Hepatocyte (in vitro differentiated cells): ENCODE measurements around the gene WDCP.

ENCODE experiments used
- EZH2 ChIP-seq: fragments of 200-600 bp; sonication (generic); IDR thresholded peaks from 2 replicates; pipeline ENCODE4 v1.6.1; 2016; ENCODE audit warnings: antibody characterized with exemption, mild to moderate bottlenecking, borderline replicate concordance
- EZH2phosphoT487 ChIP-seq: fragments of 200-600 bp; sonication (generic); IDR thresholded peaks from one replicate; pipeline ENCODE4 v1.6.1; 2018; ENCODE audit warnings: antibody characterized with exemption, mild to moderate bottlenecking, low read depth, moderate library complexity; ENCODE audit not compliant: unreplicated experiment, severe bottlenecking
- TF ChIP-seq, protein P1 (sequence below): fragments of 200-600 bp; sonication (generic); IDR thresholded peaks from 2 replicates; pipeline ENCODE4 v1.5.1; 2016; ENCODE audit warnings: antibody characterized with exemption, mild to moderate bottlenecking; ENCODE audit not compliant: poor library complexity

DNA sequence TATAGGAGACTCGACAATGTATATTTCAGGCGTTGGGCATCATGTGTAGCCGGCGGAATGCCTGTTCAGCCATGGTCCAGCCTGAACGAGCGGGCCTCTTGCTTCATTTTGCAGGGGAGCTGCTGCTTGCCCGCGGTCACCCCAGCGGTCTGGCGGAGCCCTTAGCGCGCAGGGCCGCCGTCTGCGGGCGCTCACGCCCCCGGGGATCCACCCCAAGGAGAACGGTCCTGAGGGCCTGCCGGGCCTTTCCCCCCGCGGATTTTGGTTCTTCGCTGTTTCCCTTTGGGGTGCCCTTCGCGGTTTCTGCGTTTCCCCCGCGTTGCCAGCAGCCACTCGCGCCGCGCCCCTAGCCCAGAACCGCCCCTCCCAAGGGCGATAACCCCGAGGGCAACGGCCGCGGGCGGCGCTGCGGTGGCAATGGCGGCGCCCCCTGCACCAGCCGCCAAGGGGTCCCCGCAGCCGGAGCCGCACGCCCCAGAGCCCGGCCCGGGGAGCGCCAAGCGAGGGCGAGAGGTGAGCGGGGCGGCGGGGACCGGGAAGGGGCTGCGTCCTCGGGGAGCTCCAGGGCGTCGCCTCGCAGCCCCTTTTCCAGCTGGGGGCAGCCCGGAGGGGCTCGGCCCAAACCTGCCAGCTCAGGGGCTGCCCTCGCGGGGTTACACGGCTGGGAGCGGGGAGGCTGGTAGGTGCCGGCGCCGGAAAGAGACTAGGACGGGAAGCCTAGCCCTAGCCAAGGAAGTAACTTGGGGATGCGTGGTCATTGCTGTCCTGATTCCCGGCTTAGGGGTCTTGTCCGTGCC is 37.3 kb downstream of the WDCP start, which contains the start of gene MFSD2B:
- TF ChIP-seq, protein P1, sequence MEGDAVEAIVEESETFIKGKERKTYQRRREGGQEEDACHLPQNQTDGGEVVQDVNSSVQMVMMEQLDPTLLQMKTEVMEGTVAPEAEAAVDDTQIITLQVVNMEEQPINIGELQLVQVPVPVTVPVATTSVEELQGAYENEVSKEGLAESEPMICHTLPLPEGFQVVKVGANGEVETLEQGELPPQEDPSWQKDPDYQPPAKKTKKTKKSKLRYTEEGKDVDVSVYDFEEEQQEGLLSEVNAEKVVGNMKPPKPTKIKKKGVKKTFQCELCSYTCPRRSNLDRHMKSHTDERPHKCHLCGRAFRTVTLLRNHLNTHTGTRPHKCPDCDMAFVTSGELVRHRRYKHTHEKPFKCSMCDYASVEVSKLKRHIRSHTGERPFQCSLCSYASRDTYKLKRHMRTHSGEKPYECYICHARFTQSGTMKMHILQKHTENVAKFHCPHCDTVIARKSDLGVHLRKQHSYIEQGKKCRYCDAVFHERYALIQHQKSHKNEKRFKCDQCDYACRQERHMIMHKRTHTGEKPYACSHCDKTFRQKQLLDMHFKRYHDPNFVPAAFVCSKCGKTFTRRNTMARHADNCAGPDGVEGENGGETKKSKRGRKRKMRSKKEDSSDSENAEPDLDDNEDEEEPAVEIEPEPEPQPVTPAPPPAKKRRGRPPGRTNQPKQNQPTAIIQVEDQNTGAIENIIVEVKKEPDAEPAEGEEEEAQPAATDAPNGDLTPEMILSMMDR: no peak
- TF ChIP-seq EZH2: peak; percentile 57
- TF ChIP-seq EZH2phosphoT487: no peak
